Ishikawa (cell line): Measurements from ENCODE around the gene ALOX12B.

Experiments
- CEBPB ChIP-seq: IDR thresholded peaks from 2 replicates; pipeline ENCODE4 v1.6.1; 2012
- CREB1 ChIP-seq: IDR thresholded peaks from 2 replicates; pipeline ENCODE4 v1.6.1; 2012; ENCODE audit warnings: low read depth
- EGR1 ChIP-seq: IDR thresholded peaks from 2 replicates; pipeline ENCODE4 v1.6.1; 2012
- EP300 ChIP-seq: IDR thresholded peaks from 2 replicates; pipeline ENCODE4 v1.6.1; 2012; ENCODE audit warnings: borderline replicate concordance
- FOXM1 ChIP-seq: IDR thresholded peaks from 2 replicates; pipeline ENCODE4 v1.6.1; 2012; ENCODE audit warnings: low read depth, borderline replicate concordance
- MAX ChIP-seq: IDR thresholded peaks from 2 replicates; pipeline ENCODE4 v1.6.1; 2012
- NFIC ChIP-seq: IDR thresholded peaks from 2 replicates; pipeline ENCODE4 v1.6.1; 2012
- RAD21 ChIP-seq: IDR thresholded peaks from 2 replicates; pipeline ENCODE4 v1.6.1; 2012; ENCODE audit warnings: low read depth
- REST ChIP-seq: IDR thresholded peaks from 2 replicates; pipeline ENCODE4 v1.6.1; 2012; ENCODE audit warnings: low read depth, mild to moderate bottlenecking
- TAF1 ChIP-seq: IDR thresholded peaks from 2 replicates; pipeline ENCODE4 v1.6.1; 2012; ENCODE audit warnings: low read depth, mild to moderate bottlenecking
- TCF12 ChIP-seq: IDR thresholded peaks from 2 replicates; pipeline ENCODE4 v1.6.1; 2012; ENCODE audit warnings: low read depth
- TEAD4 ChIP-seq: IDR thresholded peaks from 2 replicates; pipeline ENCODE4 v1.6.1; 2012
- USF1 ChIP-seq: IDR thresholded peaks from 2 replicates; pipeline ENCODE4 v1.6.1; 2012
- YY1 ChIP-seq: IDR thresholded peaks from 2 replicates; pipeline ENCODE4 v1.6.1; 2012; ENCODE audit warnings: low read depth

- TF ChIP-seq MAX: no peak
- no peak for TF ChIP-seq TEAD4
- no peak for TF ChIP-seq TAF1
- no peak for TF ChIP-seq EGR1
- TF ChIP-seq FOXM1: no peak
- TF ChIP-seq CEBPB: no peak
- TF ChIP-seq CREB1: no peak
- TF ChIP-seq REST: no peak
- no peak for TF ChIP-seq USF1
- TF ChIP-seq NFIC: no peak
- no peak for TF ChIP-seq EP300
- no peak for TF ChIP-seq RAD21
- no peak for TF ChIP-seq YY1
- no peak for TF ChIP-seq TCF12
These were observed 55.6 kb downstream of the ALOX12B start for GRCh38 chr17:8031950-8032349.
